ELR (cell line): ENCODE data around the gene TPO.
"Not testable (repeated sequence)": the region's sequence is repeated elsewhere in the genome, so short reads cannot be mapped to it uniquely, and the experiment has no call there.

Experiments used
- DNase-seq: peaks from one replicate; pipeline ENCODE4 v3.0.0-alpha.2; 2015; ENCODE audit warnings: low read depth

Gene TPO

GRCh38 chr2:1413156-1413710 lies at the start of gene TPO:
TSS of gene TPO (plus strand) at chr2:1413463. CDS start at chr2:1414409, 946 bp downstream.
- no peak for DNase-seq

DNA sequence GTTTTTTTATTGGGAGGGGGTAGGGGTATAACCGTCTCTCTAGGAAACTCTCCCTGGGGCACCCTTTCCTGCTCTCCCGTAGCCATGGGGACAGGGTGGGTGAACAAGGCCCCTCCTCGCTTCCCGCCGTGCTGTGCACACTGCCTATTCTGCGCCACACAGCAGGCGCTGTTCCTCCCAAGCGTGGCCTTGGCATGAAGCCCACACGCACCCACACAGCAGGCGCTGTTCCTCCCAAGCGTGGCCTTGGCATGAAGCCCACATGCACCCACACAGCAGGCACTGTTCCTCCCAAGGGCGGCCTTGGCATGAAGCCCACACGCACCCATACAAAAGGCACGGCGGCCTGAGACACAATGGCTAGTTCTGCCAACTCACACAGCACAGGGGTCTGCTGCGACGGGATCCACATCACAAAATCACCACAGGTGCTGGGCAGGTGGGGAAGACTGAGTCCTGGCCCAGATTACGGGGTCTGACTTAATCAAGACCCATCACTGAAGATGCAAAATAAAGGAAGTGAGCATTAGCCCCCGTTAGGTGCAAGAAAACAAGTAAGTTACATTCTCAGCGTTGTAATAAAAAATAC lies 46.6 kb upstream of the TPO start:
- DNase-seq, result no peak

- no peak for DNase-seq
These were observed 45.7 kb upstream of the TPO start for GRCh38 chr2:1367601-1368000.

DNA sequence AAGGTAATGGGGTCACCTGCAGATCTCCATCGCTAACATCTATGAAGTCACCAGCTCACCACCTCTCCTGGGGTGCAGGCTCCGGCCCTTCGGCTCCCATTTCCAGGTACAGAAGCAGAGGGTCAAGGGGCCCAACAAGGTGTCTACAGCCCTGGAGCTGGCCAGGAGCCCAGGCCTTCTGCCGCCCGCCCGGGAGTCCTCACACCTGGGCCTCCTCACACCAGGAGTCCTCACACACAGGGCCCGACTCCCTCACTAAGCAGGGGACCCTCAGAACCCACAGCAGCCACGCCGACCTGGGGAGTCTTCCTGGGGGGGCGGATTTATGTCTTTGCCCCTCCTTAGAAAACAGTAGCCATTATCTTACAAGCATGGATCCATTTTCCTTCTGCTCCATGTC lies 43.4 kb upstream of the TPO start:
- DNase-seq, result no peak

GRCh38 chr2:1370461-1370860 lies 42.8 kb upstream of the TPO start:
- DNase-seq, result no peak

- DNase-seq, result no peak
These were observed 42.2 kb upstream of the TPO start for GRCh38 chr2:1371082-1371481.

GRCh38 chr2:1373830-1374229 lies 39.4 kb upstream of the TPO start:
- no peak for DNase-seq

GRCh38 chr2:1374287-1374686 lies 39.0 kb upstream of the TPO start:
- DNase-seq, result no peak

DNA sequence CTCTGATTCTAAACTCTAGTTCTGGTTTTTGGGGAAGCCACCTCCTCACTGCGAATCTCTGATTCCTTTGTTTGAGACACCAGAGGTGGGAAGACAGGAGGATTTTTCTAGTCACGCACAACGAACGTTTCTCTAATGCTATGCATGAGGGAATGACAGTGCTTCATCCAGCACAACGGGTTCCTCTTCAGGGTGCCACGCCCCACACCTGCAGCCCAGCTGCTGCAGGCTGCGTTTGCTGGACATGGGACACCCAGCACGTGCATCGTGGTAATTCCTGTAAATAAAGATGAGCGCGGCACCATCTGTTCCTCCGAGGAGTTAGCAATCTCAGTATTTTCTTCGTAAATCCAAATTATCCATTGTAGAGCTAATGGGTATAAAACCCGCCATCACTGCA lies 37.5 kb upstream of the TPO start:
- DNase-seq, result no peak

GRCh38 chr2:1377473-1377872 lies 35.8 kb upstream of the TPO start:
- no peak for DNase-seq

DNA sequence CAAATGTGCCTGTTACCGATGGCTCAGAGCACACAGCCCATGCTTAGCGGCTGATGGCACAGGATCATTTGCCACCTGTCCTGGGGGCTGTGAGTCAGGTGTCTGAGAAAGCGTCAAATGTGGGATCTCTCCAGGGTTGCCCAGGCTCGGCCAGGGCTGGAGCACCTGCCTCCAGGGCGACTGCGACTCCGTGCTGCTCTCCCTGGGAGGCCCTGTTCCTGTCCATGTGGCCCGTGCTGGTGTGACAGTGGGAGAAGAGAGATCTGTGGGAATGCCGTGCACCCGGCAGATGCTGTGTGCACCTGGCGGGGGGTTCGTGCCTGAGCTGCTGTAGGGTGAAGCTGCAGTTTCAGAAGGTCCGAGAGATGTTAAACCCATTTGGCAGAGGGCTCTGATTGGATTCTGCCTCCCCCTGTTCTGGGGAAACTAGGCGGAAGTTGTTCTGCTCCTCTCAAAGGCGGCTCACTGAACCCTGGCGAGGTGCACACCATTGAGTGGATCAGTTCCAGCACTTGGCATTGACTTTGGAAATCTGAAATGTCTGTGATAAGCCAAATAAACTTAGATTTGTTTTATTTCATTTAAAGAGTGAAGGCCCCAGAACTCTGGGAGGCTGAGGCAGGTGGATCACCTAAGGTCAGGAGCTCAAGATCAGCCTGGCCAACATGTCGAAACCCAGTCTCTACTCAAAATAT lies 34.7 kb upstream of the TPO start:
- DNase-seq, result no peak

GRCh38 chr2:1381644-1382043 lies 31.6 kb upstream of the TPO start:
- DNase-seq, result no peak

GRCh38 chr2:1387954-1388725 lies 25.1 kb upstream of the TPO start:
- not testable (repeated sequence) for DNase-seq

DNA sequence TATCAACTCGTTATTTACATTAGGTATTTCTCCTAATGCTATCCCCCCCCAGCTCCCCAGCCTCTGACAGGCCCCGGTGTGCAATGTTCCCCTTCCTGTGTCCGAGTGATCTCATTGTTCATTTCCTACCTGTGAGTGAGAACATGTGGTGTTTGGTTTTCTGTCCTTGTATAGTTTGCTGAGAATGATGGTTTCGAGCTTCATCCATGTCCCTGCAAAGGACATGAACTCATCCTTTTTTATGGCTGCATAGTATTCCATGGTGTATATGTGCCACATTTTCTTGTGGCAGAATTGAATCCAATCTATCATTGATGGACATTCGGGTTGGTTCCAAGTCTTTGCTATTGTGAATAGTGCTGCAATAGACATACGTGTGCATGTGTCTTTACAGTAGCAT lies 23.1 kb upstream of the TPO start:
- DNase-seq, result not testable (repeated sequence)

- DNase-seq, result no peak
These were observed 19.9 kb upstream of the TPO start for GRCh38 chr2:1393321-1393720.

DNA sequence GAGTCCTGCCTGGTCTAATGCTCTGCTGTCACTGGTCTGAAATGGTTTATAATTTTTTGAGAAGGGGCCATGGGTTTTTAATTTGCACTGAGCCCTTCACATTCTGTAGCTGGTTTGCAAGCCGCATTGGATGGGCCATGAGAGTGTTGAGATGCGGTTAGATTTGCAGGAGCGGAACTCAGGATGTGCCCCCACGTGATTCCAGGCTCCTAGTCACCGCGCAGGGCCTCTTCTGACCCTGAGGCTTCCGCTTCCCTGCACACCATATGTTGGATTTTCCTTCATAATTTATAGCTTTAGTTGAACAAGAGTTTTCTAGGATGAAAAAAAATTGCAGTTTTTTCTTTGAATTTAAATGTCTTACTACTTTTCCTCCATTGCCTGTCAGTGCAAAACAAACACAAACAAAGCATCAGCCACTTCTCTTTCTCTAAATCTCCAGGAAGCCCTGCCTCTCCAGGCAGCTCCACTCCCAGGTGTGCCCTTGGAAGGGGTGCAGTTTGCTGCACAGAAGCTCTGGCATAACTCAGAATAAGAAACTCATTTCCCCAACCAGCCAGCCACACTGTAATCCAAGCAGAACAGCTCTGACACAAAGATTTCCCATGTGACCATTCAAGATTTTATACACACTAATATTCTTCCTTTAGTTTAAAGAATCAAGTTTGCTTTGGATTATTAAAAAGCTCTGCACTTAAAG lies 18.4 kb upstream of the TPO start:
- no peak for DNase-seq

DNA sequence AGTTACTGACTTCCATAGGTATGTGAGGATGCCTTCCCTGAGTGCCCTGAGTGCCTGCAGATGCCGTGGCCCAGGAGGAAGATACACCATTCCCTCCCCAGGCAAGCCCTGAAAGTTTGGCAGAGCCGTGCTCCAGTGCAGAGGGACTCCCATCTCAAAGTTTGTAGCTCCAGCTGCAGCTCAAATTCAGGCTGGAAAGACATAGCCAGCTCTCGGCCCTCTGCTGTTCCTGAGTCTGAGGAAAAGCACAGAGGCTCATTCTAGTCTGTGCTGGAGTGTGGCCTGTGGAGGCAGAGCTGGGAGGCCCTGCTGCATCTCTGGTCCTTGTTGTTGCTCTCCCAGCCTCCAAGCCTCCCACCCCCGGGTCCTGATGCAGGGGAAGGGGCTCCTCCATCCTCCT lies 15.9 kb upstream of the TPO start:
- no peak for DNase-seq

- no peak for DNase-seq
These were observed 15.1 kb upstream of the TPO start for GRCh38 chr2:1398191-1398590.

- no peak for DNase-seq
These were observed 12.1 kb upstream of the TPO start for GRCh38 chr2:1400943-1401735.

- DNase-seq, result no peak
These were observed 11.2 kb upstream of the TPO start for GRCh38 chr2:1402064-1402463.

DNA sequence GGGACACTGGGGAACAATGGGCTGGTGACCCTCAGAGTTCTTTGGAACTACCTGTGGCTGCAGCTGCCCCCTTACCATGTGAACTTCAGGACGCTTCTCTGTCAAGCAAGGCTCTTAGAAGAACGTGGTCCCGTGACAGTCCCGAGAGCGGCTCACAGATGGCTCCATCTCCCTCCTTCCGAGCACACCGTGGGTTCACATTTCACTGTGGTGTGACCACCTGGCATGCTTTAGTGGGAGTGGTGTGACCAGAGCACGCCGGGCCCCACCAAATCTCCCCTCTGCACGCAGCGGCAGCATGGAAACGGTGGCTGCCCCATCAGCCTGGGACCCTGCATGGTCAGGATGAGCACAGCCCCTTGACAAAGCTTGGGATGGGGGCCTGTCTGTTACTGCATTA lies 9.7 kb upstream of the TPO start:
- no peak for DNase-seq

DNA sequence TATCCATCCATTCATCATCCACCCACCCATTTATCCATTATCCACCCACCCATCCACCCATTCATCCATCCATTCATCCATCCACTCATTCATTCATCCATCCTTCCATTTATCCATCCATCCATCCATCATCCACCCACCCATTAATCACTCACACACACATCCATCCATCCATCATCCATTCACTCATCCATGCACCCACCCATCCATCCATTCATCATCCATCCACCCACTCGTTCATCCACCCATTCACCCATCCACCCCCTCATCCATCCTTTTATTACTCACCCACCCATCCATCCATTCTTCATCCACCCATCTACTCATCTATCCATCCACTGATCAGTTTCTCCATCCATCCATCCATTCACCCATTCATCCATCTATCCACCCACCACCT lies 8.1 kb upstream of the TPO start:
- no peak for DNase-seq
